ENCODE results near the gene CD226.
A peak's percentile ranks its signal among the peaks of the same experiment; 100 is the strongest.
"Not testable (repeated sequence)": the region's sequence is repeated elsewhere in the genome, so short reads cannot be mapped to it uniquely, and the experiment has no call there.

Gene CD226

GRCh38 chr18:69947361-69948133 lies at the start of gene CD226:
CD226 (minus strand) TSS chr18:69947873; CDS start chr18:69947406, 467 bp downstream.
- DNase-seq (ENCODE audit: low spot score), result no peak

DNA sequence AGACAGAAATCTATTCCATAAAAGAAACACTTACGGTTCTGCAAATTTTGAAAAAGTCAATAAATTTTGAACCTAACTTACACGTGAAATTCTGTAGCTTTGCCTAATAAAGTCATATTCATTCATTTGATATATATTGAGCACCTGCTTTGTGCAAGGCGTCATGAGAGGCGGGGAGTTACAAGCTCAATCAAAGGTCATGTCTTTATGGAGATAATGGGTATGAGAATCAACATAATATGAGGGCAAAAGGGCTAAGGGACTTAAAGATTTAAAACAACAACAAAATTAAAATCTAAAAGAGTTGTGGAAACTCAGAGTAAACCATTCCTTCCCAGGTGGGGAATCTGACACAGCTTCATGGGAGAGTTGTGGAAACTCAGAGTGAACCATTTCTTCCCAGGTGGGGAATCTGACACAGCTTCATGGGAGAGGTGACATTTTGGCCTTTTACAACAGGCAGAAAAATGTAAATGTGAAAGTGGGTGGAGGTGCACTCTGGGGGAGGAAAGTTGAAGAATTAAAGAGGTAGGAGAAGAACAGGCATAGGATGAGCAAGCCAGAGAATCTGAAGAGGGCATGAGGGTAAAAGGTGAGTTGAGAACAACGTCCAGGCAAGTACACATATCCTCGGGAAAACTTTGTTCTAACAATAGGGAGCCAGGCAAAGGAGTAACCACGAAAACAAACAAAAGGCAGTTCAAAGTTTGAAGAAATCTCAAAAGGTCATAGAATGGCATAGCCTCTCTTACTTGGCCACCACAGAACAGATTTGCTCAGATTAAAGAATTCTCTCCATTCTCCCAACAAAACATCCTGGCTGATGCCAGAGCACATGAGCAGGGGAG lies 49.5 kb upstream of the CD226 start:
- peak; percentile 53 for DNase-seq (ENCODE audit: low spot score)

DNA sequence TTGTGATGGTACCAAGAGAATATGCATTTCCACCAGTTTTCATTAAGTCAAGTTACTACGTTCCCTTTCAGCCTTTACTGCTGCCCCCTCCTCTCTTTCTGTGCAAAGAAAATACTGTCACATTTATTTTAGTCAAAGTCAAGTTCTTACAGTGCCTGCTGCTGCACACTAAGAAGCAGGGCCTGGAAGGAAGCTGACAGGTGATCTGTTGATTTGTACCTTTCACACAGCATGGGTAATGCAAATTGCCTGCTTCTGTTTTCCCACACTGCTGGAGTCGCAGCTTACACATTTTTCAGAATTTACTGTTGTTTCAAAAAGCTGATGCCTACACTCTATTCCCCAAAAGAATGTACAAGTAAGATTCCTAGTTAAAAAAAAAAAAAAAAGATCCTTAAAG lies 48.7 kb upstream of the CD226 start:
- DNase-seq (ENCODE audit: low spot score), result no peak

DNA sequence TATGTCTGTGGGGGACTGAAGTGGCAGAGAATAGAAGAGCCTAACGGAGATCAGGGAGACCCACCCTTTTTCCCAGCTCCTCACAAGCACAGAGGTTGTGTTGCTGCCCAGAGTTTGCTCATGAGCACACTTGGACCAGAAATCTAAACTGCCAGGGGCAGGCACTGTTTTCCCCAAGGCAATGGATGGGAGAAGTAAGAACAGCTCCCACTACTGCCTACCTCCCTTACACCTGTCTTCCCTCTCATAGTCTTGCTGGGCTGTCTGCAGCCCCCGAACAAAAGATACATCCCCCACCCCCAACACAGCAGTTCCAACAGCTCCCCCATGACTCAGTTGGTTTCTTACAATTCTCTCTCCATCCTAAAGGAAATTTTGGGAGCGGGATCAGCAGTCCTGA lies 48.1 kb upstream of the CD226 start:
- DNase-seq (ENCODE audit: low spot score), result no peak

DNA sequence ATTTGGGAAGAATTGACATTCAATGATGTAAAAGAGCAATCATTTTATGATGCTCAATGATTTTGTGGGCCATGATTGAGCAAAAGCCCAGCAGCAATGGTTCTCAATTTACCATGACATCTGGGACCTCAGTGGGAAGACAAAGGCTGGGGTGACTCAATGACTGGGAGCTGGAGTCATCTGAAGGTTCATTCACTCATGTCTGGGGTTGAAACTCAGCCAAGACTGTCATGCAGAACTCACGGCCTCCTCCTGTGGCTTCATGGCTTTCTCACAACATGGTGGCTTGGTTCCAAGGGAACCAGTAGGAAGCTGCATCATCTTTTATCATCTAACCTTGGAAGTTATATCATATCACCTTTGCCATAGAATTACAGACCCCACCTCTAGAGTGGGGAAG lies 45.1 kb upstream of the CD226 start:
- no peak for DNase-seq (ENCODE audit: low spot score)

DNA sequence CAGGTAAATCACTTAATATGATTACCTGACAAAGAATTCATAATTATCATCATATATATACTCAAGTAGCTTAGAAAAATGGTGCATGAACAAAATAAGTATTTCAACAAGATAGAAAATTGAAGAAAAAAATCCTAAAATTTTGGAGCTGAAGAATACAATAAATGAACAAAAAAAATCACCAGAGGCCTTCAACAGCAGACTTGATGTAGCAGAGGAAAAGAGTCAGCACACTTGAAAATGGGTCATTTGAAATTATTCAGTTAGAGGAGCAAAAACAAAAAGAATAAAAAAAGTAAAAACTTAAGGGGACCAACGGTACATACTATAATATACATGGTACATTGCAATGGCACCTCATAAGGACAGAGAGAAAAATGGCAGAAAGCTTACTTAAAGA lies 40.2 kb upstream of the CD226 start:
- DNase-seq (ENCODE audit: low spot score), result no peak

DNA sequence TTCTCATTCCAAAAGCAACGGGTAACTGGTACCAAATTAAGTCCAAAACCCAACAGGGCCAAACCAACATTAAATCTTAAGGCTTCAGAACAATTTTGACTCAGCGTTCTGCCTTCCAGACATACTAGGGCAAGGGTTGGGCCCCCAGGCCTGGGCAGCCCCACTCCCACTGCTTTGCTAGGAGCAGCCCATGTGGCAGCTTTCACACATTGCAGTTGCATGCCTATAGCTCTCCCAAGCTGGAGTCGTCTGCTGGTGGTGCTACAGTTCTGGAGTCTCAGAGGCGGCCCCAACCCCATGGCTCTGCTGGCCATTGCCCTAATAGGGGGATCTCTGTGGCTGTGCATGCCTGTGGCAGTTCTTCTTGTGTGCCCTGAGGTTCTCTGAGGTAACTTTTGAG lies 37.6 kb upstream of the CD226 start:
- DNase-seq (ENCODE audit: low spot score), result no peak

GRCh38 chr18:69982417-69982816 lies 34.7 kb upstream of the CD226 start:
- no peak for DNase-seq (ENCODE audit: low spot score)

DNA sequence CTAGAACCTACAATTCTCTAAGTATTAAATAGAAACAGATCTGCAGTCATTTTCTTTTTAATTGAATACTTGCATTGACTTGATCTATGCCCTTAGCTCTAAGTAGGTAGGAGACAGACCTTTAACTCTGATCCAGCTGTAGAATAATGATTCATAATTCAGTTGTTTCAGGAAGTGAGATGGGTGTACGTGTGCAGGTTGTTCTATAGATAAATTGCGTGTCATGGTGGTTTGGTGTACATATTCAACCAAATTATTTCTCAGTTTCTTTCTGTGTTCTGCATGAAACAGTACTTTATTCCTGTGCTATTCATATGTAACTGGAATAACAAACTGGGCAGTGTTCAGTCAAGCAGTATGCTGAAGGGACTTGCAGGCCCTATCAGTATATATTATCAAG lies 34.3 kb upstream of the CD226 start:
- no peak for DNase-seq (ENCODE audit: low spot score)

DNA sequence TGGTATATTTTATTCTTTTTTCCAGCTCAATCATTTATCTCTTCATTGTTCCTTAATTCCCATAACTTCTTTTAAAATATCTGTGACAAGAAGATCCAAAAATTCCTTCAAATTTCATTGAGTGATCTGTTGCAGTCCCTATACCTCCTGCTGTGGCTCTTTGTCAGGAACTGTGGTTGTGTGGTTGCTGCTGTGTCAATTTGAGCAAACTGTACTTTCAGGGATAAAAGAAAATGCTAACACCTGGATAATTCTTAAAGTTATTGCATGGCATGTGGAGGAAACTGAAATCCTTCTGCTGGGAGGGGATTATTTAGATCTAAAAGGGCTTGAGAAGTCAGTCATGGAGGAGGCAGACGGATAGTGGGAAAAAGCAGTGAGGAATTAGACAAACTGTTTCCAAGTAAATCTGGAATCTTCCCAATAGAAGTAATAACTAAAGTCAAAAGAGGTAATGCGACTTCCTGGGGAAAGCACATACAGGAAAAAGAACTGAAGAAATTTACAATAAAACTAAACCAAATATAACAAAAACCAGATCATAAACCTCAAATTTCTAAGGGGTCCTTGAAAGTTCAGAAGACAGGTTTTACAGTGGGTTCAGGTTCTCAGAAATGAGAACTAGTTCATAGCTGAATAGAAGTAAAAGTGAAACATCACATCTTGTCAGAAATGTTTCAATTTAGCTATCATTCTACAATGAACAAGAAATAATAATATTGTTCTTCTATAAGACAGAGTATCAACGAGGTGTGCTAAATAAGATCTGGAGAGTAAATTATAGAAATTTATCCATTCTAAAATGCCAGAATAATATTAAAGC lies 33.5 kb upstream of the CD226 start:
- no peak for DNase-seq (ENCODE audit: low spot score)

- DNase-seq (ENCODE audit: low spot score), result no peak
These were observed 32.8 kb upstream of the CD226 start for GRCh38 chr18:69980509-69980908.

DNA sequence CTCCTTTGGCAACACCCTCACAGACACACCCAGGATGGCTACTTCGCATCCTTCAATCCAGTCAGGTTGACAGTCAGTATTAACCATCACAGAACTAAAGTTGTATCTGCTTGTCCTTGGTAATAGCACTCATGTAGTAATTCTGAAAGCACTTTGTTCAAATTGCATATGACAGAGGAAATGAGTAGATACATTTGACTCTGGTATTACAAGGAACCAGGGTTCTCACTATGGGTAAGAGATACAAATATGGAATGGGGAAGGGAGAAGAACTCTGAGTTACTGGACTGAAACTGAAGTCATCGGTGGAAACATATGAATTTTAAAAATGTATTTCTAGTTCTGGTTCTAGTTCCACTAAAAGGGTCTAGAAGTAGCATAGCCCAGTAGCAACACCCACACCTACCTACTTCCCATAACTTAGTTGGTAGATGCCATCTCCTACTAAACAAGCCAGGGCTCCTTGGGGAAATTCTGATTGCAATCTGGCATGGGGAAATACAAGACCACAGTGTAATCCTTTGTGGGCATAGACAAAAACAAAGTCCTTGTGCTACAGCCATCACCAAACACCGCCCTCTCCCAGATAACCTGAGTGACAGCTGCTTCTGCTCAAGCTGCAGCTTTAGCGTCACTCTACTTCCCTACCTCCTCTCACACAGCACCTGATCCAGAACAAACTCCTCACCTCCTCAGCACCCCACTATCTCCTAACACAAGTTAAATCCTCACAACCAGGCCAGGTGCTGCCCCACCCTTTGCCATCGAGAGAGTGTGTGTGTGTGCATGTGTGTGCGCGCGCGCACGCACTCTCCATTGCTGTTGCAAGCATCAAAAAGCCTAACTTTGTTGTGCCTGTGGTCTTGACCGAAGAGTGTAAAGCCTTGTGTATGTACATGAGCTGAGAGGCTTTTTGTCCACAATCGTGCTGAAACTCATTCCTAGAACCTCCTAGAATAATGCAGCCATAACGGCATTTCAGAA lies 31.4 kb upstream of the CD226 start:
- no peak for DNase-seq (ENCODE audit: low spot score)

- DNase-seq (ENCODE audit: low spot score), result not testable (repeated sequence)
These were observed 27.6 kb upstream of the CD226 start for GRCh38 chr18:69975294-69975693.

DNA sequence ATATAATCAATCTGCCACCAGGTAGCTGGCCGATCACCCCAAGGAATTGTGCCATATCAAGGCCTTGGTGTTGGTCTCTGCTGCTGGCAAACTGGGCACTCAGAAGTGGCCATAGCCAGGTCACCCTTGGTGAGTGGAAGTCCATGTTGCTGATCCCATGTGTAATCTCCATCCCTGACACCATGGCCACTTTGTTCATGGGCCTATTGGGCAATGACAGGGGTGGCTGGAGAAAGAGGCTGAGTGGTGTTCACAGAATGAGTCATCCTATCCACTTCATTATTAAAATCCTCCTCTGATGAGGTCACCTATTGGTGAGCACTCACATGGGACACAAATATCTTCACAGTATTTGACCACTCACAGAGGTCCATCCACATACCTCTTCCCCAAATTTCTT lies 26.7 kb upstream of the CD226 start:
- no peak for DNase-seq (ENCODE audit: low spot score)

GRCh38 chr18:69969491-69969890 lies 21.8 kb upstream of the CD226 start:
- no peak for DNase-seq (ENCODE audit: low spot score)

- no peak for DNase-seq (ENCODE audit: low spot score)
These were observed 20.4 kb upstream of the CD226 start for GRCh38 chr18:69968039-69968438.

DNA sequence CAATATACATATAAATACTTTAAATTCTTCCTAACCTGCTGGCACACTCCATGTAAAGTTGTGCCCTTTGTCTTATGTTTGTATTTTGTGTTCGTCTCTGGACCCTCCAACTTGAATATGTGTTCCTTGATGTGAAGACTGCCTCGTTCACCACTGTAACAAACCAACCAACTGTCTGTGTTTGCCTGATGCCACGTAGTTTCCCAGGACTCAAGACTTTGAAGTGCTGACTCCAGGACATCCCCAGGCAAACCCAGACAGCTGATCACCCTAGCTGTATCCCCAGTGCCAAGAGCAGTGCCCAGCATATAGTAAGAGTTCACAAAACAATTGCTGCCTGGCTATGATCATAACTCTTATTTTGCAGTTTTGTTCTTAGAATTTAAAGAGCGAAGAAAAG lies 15.5 kb upstream of the CD226 start:
- no peak for DNase-seq (ENCODE audit: low spot score)

DNA sequence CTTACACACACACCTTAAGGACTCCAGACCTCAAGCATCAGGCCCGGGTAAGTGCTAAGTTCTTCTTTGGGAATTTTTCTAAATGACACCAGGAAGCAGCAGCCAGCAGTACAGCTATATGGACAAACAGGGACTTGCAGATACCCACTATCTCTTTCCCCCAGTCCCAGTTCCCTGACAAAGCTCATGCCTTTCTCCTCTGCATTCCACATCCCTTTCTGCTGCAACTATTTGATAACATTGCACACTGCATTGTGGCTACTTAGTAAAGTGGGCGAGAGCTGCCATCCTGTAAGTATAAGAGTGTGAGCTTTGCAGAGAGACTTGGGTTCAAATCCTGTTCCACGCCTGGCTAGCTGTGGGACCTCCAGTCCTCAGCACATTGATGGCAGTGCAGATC lies 14.0 kb upstream of the CD226 start:
- no peak for DNase-seq (ENCODE audit: low spot score)

GRCh38 chr18:69958422-69958821 lies 10.7 kb upstream of the CD226 start:
- no peak for DNase-seq (ENCODE audit: low spot score)

DNA sequence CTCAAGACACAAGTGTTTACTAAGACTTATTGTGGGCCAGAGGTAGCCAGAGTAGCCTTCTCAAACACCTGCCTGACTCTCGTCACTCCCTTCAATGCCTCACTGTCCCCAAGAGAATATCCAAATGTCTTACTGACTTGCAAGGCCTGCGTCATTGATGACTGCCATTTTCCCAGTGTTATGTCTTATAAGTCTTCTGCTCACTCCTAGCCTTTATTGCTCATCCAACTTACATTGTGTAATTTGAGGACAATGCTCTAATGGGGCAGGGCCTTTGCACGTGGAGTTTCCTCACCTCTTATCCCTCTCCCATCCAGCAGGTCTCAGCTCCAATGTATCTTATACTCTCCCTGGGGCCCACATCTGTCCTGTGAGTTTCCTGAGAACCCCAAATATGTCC lies 10.1 kb upstream of the CD226 start:
- no peak for DNase-seq (ENCODE audit: low spot score)
